NCI-H2196 treated with DMSO at 0.1 percent for 48 hours (cell line): Measurements from ENCODE around the gene OR6X1.

Experiments
- DNase-seq: peaks from one replicate; lab custom pipeline; 2025; ENCODE audit not compliant: unreplicated experiment; lab: John Stamatoyannopoulos, UW

OR6X1 gene

GRCh38 chr11:123754101-123754568, at the start of gene OR6X1:
TSS of gene OR6X1 (minus strand) at chr11:123754518. CDS start at chr11:123754518, 0 bp downstream.
- DNase-seq, result no peak

- DNase-seq, result no peak
These were observed 47.4 kb upstream of the OR6X1 start for GRCh38 chr11:123801765-123802164.

- DNase-seq, result no peak
These were observed 45.7 kb upstream of the OR6X1 start for GRCh38 chr11:123800036-123800435.

GRCh38 chr11:123799438-123799837, 45.1 kb upstream of the OR6X1 start:
- DNase-seq, result no peak

- no peak for DNase-seq
These were observed 44.4 kb upstream of the OR6X1 start for GRCh38 chr11:123798513-123799252.

- no peak for DNase-seq
These were observed 43.8 kb upstream of the OR6X1 start for GRCh38 chr11:123798079-123798478.

- no peak for DNase-seq
These were observed 43.2 kb upstream of the OR6X1 start for GRCh38 chr11:123797541-123797940.

- no peak for DNase-seq
These were observed 42.8 kb upstream of the OR6X1 start for GRCh38 chr11:123797114-123797513.

GRCh38 chr11:123796226-123796625, 41.9 kb upstream of the OR6X1 start:
- DNase-seq, result no peak

- DNase-seq, result no peak
These were observed 29.2 kb upstream of the OR6X1 start for GRCh38 chr11:123783536-123783935.

GRCh38 chr11:123778511-123778910, 24.2 kb upstream of the OR6X1 start:
- no peak for DNase-seq

GRCh38 chr11:123775715-123776549, 21.6 kb upstream of the OR6X1 start:
- no peak for DNase-seq

GRCh38 chr11:123775289-123775688, 21.0 kb upstream of the OR6X1 start:
- DNase-seq, result no peak

GRCh38 chr11:123773959-123774358, 19.6 kb upstream of the OR6X1 start:
- no peak for DNase-seq

- DNase-seq, result no peak
These were observed 18.7 kb upstream of the OR6X1 start for GRCh38 chr11:123773026-123773425.

- no peak for DNase-seq
These were observed 17.3 kb upstream of the OR6X1 start for GRCh38 chr11:123771664-123772063.

- no peak for DNase-seq
These were observed 16.4 kb upstream of the OR6X1 start for GRCh38 chr11:123770712-123771111.

- no peak for DNase-seq
These were observed 11.3 kb upstream of the OR6X1 start for GRCh38 chr11:123765601-123766000.

- no peak for DNase-seq
These were observed 8.1 kb upstream of the OR6X1 start for GRCh38 chr11:123762422-123762821.

GRCh38 chr11:123760894-123761293, 6.6 kb upstream of the OR6X1 start:
- no peak for DNase-seq

- DNase-seq, result no peak
These were observed 3.7 kb upstream of the OR6X1 start for GRCh38 chr11:123757976-123758375.

- no peak for DNase-seq
These were observed 1.5 kb upstream of the OR6X1 start for GRCh38 chr11:123755813-123756212.
